GM21447 (cell line): ENCODE results near the gene KNDC1.
"Not testable (repeated sequence)": the region's sequence is repeated elsewhere in the genome, so short reads cannot be mapped to it uniquely, and the experiment has no call there.

ENCODE experiments used
- ATAC-seq: cut with Tn5 transposase; IDR thresholded peaks from one replicate; pipeline ENCODE4 v1.9.1; 2021; ENCODE audit not compliant: unreplicated experiment

The KNDC1 gene

GRCh38 chr10:133124357-133125211 is 35.4 kb upstream of the KNDC1 start:
- ATAC-seq: no peak

DNA sequence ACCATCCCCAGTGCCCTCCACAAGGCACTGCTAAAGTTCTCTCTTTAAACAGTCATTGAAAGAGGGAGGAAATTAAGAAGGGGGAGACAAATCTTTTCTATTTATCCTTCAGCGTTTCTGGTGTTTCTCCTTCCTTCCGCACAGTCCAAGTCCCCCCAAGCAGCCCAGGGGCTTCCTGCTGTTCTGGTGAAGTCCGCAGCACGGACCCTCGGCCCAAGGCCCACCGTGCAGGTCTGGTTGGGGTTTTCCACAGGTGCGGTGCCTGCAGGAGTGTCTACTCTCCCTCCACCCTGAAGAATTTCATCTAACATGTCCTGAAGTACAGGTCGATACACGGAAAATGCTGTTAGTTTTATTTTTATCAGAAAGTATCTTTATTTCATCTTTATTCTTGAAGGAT is 34.1 kb upstream of the KNDC1 start:
- ATAC-seq: no peak

DNA sequence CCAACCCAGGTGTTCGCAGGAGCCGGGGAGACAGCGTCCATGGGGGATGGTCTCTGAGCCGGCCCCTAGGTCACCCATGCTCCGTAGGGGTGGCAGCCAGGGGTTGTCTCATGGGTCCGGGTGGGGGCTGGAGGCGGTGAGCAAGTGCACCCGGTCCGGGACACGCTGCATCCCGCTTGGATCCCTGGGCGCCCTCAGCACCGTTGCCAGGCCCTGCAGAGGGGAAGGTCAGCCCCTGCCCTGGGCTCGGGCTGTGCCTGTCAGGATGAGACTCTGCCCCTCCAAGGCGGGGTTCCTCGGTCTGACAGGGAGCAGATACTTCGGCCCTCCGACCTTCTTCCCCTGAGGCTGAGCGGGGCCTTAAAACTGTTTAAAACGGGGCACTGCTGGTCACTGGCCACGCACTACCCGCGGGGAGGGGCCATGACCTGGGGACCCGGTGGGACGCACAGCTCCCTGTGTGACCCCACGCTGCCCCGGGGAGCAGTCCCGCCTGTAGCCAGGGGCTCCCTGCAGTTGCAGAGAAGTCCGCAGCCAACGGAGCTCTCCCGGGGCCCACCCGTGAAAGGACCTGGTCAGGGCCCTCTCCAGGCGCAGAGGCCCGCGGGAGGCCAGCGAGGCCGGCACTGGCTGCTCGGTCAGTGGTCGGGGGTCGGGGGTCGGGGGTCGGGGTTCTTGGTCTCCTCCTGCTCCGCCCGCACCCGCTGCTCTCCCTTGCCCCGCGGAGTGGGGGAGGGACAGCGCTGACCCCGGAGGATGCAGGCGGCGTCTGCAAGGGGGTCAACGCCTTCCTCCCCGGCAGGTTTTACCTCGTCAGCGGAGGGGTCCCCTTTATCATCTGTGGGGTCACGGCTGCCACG is 33.4 kb upstream of the KNDC1 start:
- ATAC-seq: no peak

- no peak for ATAC-seq
These were observed 32.5 kb upstream of the KNDC1 start for GRCh38 chr10:133127291-133128125.

DNA sequence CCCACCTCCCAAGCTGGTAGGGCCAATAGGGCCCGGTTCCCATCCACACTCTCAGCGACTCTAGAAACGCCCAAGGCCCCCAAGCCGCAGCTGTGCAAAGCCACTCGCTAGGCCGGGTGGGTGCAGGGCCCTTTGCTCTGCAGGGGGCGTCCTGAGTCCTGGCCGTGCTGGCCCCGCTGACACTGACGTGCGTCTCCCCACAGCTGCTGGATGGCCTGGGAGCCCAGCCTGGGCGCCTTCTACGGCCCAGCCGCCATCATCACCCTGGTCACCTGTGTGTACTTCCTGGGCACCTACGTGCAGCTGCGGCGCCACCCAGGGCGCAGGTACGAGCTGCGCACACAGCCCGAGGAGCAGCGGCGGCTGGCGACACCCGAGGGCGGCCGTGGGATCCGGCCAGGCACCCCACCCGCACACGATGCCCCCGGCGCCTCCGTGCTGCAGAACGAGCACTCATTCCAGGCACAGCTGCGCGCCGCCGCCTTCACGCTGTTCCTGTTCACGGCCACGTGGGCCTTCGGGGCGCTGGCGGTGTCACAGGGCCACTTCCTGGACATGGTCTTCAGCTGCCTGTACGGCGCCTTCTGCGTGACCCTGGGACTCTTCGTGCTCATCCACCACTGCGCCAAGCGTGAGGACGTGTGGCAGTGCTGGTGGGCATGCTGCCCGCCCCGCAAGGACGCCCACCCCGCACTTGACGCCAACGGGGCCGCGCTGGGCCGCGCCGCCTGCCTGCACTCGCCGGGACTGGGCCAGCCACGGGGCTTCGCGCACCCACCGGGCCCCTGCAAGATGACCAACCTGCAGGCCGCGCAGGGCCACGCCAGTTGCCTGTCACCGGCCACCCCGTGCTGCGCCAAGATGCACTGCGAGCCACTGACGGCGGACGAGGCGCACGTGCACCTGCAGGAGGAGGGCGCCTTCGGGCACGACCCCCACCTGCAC is 31.6 kb upstream of the KNDC1 start:
- ATAC-seq: no peak

DNA sequence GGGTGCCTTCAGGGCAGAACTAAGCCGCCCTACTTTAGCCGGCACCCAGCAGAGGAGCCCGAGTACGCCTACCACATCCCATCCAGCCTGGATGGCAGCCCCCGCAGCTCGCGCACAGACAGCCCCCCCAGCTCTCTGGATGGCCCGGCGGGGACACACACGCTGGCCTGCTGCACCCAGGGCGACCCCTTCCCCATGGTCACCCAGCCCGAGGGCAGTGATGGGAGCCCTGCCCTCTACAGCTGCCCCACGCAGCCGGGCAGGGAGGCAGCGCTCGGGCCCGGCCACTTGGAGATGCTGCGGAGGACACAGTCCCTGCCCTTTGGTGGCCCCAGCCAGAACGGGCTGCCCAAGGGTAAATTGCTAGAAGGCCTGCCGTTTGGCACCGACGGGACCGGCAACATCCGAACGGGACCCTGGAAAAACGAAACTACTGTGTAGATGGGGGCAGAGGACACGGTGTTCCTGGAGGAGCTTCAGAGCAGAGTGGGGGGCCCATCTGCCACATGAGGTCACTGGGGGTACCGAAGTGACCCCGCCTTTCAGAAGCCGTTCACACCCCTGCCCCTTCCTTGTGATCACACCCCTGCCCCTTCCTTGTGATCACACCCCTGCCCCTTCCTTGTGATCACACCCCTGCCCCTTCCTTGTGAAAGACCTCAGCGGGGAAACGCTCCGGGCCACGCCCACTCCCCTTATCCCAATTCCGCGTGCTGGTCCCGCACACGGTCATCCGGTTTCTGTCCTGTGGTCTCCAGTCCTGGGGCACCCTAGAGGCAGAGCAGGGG is 30.8 kb upstream of the KNDC1 start:
- no peak for ATAC-seq

GRCh38 chr10:133129859-133130495 is 30.0 kb upstream of the KNDC1 start:
- ATAC-seq: no peak

GRCh38 chr10:133130602-133131001 is 29.4 kb upstream of the KNDC1 start:
- ATAC-seq: no peak

DNA sequence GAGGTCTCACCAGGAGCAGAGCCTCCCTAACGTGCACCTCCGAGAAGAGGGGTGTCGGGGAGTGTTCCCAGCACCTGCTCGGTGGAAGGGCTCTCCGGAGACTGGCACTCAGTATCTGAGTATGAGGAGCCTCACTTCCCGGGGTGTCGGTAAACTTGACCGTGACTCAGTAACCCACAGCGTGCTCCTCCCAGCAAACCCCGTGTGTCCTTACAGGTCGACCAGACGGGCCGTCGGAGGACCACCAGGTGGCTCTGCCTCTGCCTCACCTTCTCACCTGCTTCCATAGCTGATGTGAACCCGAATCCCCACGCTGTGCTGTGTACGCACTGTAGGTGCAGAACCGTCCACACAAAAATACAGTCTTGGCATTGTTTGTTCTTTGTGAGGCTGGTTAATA is 29.0 kb upstream of the KNDC1 start:
- no peak for ATAC-seq

- ATAC-seq: no peak
These were observed 28.1 kb upstream of the KNDC1 start for GRCh38 chr10:133131734-133132472.

DNA sequence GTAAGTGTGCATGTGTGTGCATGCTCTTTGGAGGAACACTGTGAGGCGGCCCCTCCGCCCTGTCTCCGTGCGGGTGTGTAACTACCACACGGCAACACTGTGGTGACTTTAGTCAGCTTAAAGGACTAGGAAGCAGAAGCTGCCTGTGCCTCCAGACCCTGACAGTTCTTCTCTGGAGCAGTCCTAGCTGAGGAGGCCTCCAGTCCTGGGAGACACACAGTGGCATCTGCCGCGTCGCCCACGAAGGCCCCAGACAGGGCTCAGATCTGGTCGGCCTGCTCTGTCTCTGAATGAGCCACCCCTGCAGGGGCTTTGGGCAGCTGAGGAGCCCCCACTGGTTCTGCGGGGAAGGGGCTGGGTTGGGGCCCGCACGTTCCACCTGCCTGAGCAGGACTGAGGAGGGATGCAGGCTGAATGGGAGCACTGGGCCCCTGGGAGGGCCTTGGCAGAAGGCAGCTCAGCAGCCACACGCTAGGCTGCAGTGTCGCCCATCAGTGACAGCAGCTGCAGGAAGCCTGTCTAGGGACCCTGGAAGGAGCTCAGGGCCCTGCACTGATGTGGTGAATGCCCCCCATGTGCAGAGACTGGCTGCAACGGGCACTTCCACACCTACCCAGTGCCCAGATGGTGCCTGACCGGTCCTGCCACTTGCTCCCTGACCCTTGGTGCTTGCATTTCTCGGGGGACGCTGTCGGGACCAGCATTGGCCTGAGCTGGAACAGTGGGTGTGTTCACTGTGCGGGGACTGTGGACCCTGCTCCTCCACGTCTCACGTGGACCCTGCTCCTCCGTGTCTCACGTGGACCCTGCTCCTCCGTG is 27.3 kb upstream of the KNDC1 start:
- no peak for ATAC-seq

DNA sequence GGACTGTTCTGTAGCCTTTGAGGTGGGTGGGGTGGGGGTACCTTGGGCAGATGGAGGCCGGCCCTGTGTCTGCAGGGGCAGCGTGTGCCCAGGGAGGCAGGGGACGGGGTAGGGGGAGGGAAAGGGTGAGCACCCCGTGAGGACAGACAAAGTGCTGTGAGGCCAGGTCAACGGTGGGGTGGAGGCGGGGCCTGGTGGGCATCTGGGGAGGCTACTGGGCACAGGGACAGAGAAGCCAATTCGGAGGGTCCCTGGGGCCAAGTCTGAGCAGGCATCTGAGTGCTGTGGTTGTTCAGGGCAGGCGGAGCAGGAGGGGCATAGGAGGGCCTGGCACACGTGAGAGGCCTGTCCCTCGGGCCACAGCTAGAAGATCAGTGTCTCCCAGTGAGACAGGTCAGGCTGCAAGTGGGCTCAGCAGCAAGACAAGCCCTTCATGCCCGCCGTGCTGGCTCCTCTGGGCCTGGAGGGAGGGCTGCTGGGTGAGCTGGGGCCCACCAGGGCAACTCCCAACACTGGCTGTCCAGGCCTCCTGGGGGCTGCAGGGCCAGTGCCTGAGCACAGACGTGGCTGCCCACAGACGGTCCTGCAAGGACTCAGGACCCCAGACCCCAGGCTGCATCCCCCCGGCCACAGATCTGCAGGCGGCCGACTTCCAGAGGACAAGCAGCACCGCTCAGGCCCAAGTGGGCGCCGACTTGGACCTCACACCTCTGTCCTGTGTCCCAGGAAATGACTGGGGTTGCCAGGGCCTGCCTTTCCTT is 26.4 kb upstream of the KNDC1 start:
- ATAC-seq: no peak

DNA sequence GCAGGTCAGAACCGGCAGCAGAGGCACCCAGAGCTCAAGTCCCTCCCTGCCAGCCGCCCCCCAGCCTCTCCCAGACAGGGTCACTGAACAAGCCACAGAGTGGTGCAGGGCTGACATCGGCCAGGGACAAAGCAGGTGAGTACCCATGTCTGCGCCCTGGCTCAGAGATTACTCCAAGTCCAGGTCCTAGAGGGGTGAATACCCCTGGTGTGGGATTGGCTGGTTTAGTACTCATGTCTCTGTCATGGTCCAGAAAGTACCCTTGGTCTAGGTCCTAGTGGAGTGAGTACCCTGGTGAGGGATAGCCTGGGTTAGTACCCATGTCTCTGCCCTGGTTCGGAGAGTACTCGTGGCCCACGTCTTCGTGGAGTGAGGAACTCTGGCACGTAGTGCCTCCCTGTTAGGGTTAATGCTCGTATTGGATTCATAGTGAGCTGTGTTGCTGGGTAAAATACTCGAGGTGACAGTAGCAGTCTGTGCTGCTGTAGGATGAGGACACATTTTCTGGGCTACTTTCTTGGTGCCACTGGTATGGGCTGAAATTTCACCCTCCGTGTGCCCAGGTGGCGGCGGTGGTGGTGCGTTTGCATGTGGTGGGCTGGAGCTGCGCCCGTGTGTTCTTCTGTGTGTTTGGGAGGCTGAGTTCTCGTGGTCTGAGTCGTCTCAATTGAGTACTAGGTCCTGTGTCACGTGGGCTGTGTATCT is 25.5 kb upstream of the KNDC1 start:
- no peak for ATAC-seq

GRCh38 chr10:133135116-133135465 is 24.9 kb upstream of the KNDC1 start:
- ATAC-seq: no peak

DNA sequence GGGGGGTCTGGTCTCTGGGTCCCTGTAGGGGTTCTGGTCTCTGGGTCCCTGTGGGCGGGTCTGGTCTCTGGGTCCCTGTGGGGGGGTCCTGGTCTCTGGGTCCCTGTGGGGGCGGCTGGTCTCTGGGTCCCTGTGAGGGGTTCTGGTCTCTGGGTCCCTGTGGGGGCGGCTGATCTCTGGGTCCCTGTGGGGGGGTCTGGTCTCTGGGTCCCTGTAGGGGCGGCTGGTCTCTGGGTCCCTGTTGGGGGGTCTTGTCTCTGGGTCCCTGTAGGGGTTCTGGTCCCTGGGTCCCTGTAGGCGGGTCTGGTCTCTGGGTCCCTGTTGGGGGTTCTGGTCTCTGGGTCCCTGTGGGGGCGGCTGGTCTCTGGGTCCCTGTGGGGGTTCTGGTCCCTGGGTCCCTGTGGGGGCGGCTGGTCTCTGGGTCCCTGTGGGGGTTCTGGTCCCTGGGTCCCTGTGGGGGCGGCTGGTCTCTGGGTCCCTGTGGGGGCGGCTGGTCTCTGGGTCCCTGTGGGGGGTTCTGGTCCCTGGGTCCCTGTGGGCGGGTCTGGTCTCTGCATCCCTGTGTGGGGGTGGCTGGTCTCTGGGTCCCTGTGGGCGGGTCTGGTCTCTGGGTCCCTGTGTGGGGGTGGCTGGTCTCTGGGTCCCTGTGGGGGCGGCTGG is 22.4 kb upstream of the KNDC1 start:
- not testable (repeated sequence) for ATAC-seq
